ENCODE measurements around the gene TMC3. TPM values are rescaled to one million over a fixed set of nuclear protein-coding genes. Genes with fewer than 3 reads are reported as not detected.

Gene TMC3
- total RNA-seq, 1 donor from 2014 or later, result 0.07 TPM

GRCh38 chr15:81391657-81392056 is 17.6 kb upstream of the TMC3 start:
- Mint-ChIP-seq H3K9me3 (no peaks in the 10 kb centered on the region), H3K27me3 (no peaks in the 10 kb centered on the region), H3K27ac (no peak overlapping the region), H3K4me3 (no peak overlapping the region), H3K4me1 (ENCODE audit: unreplicated experiment) (peaks cover 4% of the 10 kb centered on the region), H3K36me3 (no peaks in the 10 kb centered on the region)
- DNase-seq (ENCODE audit: extremely low spot score, unreplicated experiment), result no peak
- TF ChIP-seq CTCF (conservative IDR thresholded peaks at IDR 0.05), result no peak

- Mint-ChIP-seq H3K36me3 (no peaks in the 10 kb centered on the region), H3K27me3 (no peaks in the 10 kb centered on the region), H3K9me3 (peaks cover 7% of the 10 kb centered on the region), H3K4me3 (no peak overlapping the region), H3K27ac (no peak overlapping the region), H3K4me1 (ENCODE audit: unreplicated experiment) (peaks cover 4% of the 10 kb centered on the region)
- DNase-seq (ENCODE audit: extremely low spot score, unreplicated experiment), result no peak
- no peak for TF ChIP-seq CTCF (conservative IDR thresholded peaks at IDR 0.05)
Observed at GRCh38 chr15:81388436-81388770, 14.4 kb upstream of the TMC3 start.

GRCh38 chr15:81387621-81388435 is 13.8 kb upstream of the TMC3 start:
- DNase-seq (ENCODE audit: extremely low spot score, unreplicated experiment), result no peak
- no peak overlapping the region for H3K27ac Mint-ChIP-seq
- no peak for TF ChIP-seq CTCF (conservative IDR thresholded peaks at IDR 0.05)
- H3K27me3 Mint-ChIP-seq, result no peaks in the 10 kb centered on the region
- H3K36me3 Mint-ChIP-seq, result no peaks in the 10 kb centered on the region
- H3K4me3 Mint-ChIP-seq, result no peak overlapping the region
- H3K9me3 Mint-ChIP-seq, result peaks cover 7% of the 10 kb centered on the region
- H3K4me1 Mint-ChIP-seq (ENCODE audit: unreplicated experiment), result peaks cover 4% of the 10 kb centered on the region

GRCh38 chr15:81386947-81387346 is 12.9 kb upstream of the TMC3 start:
- Mint-ChIP-seq H3K27me3 (no peaks in the 10 kb centered on the region), H3K36me3 (no peaks in the 10 kb centered on the region), H3K4me3 (no peak overlapping the region), H3K27ac (no peak overlapping the region), H3K4me1 (ENCODE audit: unreplicated experiment) (peaks cover 4% of the 10 kb centered on the region), H3K9me3 (peaks cover 7% of the 10 kb centered on the region)
- no peak for DNase-seq (ENCODE audit: extremely low spot score, unreplicated experiment)
- no peak for TF ChIP-seq CTCF (conservative IDR thresholded peaks at IDR 0.05)

GRCh38 chr15:81385721-81386076 is 11.7 kb upstream of the TMC3 start:
- H3K27ac Mint-ChIP-seq, result no peak overlapping the region
- TF ChIP-seq CTCF (conservative IDR thresholded peaks at IDR 0.05), result no peak
- no peak for DNase-seq (ENCODE audit: extremely low spot score, unreplicated experiment)
- no peak overlapping the region for H3K4me3 Mint-ChIP-seq
- peaks cover 4% of the 10 kb centered on the region for H3K27me3 Mint-ChIP-seq
- H3K9me3 Mint-ChIP-seq, result peaks cover 7% of the 10 kb centered on the region
- H3K4me1 Mint-ChIP-seq (ENCODE audit: unreplicated experiment), result peaks cover 4% of the 10 kb centered on the region
- no peaks in the 10 kb centered on the region for H3K36me3 Mint-ChIP-seq
